AG09319 (cell line): Measurements from ENCODE around the gene STK39.

ENCODE experiments used
- DNase-seq: peaks from one replicate; pipeline ENCODE4 v3.0.0-alpha.2; 2010; ENCODE audit warnings: low read depth; ENCODE audit errors: extremely low read depth
- CTCF ChIP-seq: IDR thresholded peaks from 2 replicates; pipeline ENCODE4 v1.5.1; 2011; ENCODE audit warnings: low read depth, mild to moderate bottlenecking, inconsistent platforms, low read length, moderate library complexity

STK39 gene

DNA sequence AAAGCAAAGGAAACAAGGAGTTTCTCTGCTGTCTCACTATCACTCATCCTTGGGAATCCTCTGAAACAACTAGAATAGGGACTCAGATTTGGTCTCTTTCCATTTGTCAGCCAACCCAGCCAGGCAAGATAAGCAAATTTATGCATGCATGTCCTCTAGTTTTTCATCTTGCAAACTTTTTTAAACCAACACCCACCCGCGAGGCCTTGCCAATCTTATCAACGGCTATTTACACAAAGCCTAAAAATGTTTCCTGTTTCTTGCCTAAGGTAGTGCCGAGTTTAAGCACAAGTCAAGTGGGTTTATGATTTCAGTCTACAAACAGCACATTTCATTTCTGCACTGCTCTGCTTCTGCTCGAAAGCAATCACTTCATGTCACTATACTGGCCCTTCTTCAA, 240.9 kb downstream of the STK39 start:
- no peak for DNase-seq

DNA sequence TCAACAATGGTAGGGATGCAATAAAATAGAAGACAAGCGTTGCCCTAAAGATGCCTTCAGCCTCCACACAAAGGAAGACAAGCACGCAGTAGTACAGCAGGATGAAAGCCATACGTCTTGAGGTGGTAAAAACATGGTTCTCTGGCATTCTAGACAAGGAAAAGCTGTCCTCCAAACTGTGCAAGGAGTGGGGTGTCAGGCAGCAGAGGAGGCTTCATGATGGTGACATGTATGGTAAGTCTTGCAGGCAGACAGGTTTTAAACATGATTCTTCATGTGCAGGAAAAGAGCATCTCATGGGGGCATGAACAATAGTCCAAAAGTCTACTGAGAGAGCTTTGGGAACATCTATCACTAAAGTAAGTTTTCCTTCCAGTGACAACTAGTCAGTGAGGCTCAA, 241.8 kb downstream of the STK39 start:
- TF ChIP-seq CTCF = no peak
- DNase-seq = no peak

More for the DNA sequence above, 240.9 kb downstream of the STK39 start:
- no peak for TF ChIP-seq CTCF

DNA sequence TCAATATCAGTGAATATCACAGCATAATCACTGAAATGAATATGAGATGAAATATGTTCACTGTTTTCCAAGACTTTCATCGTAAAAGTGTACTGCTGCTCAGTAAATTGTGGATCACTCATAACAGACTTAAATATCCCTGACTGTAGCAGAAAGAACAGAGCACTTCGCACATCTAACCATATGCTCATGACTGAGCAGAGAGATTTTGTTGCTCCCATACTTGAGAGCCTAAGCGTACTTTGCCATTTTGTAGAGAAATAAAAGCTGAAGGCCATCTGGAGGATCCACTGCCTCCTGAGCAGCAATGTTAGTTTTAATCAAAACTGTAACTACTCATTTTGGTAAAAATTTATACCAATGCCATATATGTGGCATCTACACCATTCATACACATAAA, 243.5 kb downstream of the STK39 start:
- TF ChIP-seq CTCF = no peak
- no peak for DNase-seq

DNA sequence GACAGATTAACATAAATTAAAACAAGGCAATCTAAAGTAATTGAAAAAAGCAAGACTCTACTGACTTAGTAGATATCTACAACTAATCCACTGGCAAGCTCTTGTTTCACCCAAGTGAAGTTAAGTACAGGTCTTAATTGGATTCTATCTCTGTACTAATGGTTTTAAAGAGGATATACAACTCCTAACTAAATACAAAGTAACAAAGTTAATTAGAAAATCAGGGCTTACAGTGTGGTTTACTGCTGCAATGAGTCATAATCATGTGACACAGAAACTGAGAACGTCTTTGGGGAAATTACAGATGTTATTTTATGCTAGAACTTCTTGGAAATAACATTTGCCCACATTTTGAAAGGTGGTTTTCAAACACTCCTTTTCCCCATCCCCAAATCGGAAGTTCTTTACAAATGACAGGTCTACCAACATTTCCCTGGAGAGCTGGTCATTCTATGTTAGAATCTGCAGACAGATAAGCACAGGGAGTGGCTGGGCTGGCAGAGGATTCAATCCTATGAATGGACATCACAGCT, 245.3 kb downstream of the STK39 start:
- no peak for DNase-seq
- no peak for TF ChIP-seq CTCF

GRCh38 chr2:167992278-167992677, 255.1 kb downstream of the STK39 start:
- TF ChIP-seq CTCF = no peak
- no peak for DNase-seq

DNA sequence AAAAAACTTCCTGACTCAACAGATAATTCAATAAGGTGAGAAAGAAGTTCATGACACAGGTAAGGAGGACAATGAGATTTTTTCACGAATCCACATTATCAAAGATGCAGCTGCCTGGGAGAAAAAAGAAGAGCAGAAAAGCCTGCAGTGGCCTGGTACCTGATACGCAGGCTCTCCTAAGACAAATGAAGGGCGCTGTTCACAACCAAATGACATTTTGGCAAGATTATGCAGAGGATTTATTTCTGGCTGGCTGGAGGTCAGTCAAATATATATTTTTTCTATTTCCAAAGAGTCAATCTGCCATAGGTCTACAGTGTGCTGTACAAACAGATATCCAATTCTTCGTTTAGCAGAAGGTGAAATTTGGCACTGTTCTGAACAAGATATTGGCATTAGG, 257.3 kb downstream of the STK39 start:
- no peak for TF ChIP-seq CTCF
- DNase-seq = no peak

- DNase-seq = no peak
- no peak for TF ChIP-seq CTCF
Observed at GRCh38 chr2:167988296-167988695, 259.1 kb downstream of the STK39 start.
